HG03457 (cell line): ENCODE results near the gene SLC40A1.

Experiments used
- ATAC-seq: cut with Tn5 transposase; IDR thresholded peaks from one replicate; pipeline ENCODE4 v1.9.1; 2021; ENCODE audit warnings: moderate number of reproducible peaks; ENCODE audit not compliant: unreplicated experiment

Gene SLC40A1

GRCh38 chr2:189570570-189571031 lies 10.0 kb downstream of the SLC40A1 start:
- no peak for ATAC-seq

DNA sequence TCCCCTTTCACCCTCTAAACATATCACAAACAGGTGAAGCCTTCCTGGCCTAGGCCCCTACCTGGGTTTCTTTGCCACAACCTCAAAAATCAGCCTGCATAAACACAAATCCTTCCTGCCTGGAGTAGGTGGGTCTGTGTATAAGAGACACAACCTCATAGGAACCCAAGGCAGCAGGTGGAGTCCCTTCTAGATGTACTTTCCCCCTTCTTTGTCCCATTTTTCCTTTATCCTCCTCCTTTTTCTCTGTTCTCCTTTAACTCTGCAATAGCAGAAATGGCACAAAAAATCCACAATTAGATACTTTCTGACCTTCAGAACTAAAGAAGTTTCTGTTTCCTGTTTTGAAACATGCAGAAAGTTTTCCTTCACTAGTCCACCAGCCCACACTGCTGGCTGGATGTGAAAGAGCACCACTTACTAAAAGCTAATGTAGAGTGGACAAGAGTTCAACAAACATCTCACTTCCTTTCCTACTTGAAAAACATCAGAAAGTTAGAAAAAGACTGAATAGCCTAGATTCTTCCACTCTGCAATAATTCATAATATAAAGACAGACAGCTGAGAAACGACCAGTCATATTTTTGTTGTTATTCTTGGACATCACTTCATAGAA lies 11.2 kb downstream of the SLC40A1 start:
- ATAC-seq, result no peak

DNA sequence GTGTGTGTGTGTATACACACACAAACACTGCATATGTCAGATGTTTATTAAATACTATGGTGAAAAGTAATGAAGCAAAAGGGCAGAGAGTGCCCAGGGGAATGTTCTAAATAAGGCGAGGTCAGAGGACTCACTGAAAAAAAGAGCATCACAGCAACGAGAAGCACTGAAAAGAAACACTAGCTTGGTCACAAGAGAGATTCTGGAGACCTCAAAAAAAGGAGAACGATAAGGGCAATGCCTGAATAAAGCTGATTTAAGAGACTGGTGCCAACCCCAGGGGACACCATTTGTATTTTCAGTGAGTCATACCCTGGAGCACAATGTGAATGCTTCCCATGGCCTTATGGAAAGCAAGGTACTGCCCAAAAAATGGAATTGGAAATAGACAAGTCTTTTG lies 14.5 kb downstream of the SLC40A1 start:
- ATAC-seq, result no peak

- no peak for ATAC-seq
Measured at GRCh38 chr2:189561371-189562038, 19.1 kb downstream of the SLC40A1 start.

DNA sequence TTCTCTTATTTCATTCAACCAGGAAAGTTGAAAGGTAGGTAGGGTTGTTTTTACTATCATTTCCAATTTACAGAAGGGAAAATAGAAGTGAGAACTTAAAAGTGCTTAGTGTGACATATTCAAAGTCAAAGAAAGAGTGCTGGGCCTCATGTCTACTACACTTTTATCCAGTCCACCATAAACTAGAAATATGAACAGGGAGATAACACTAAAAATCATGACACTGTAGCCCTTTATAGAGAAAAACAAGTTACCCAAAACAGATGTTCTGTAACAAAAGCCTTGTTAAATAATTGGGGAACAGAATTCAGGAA lies 20.4 kb downstream of the SLC40A1 start:
- no peak for ATAC-seq

DNA sequence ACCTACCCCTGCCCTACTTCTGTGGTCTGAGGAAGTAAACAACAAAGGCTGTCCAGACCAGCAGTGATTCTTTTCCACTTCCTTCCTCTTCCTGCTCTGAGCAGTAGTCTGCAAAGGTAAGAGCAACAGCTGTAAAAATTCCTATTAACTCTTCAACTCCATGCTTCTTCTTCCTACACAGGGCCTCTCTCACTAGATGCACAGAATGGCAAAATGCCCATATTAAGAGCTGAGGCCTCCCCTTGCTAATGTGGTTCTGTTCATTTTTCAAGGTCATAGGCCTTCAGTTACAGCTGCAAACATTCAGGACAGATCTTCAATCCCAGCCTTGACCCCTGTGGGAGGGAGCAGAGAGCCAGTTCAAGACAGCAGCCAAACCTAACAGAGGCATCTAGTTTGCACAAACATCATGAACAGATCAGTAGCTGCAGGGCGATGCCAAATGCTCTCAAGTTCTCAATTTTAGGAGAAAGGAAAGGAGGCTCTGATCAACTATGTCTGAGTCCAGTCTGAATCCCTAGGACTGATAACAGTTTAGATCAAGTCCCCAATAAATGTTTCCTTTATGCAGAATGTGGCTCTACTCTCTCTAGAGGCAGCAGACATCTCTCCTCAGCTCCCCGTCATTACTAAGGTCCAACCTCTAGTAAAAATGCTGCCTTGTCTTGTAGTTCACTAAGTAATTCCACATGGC lies 20.9 kb downstream of the SLC40A1 start:
- no peak for ATAC-seq

GRCh38 chr2:189558516-189559272 lies 21.9 kb downstream of the SLC40A1 start:
- ATAC-seq, result no peak

DNA sequence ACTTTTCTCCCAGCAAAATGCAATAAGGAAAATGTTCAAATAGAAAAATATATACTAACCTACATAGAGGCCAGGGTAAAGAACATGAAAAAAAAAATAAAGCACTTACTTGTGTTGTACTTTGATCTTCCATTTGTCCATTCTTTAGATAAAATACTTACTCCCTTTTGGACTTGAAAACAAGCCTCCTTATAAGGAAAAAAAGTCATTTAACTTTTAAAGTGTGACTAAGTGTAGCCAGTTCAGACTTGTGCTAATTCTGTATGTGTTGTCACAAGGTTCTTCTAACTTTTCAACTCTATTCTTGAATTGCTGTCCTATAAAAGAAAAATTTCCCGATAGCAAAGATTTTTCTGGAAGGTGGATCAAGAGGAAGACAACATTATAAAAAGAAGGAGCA lies 23.2 kb downstream of the SLC40A1 start:
- no peak for ATAC-seq

DNA sequence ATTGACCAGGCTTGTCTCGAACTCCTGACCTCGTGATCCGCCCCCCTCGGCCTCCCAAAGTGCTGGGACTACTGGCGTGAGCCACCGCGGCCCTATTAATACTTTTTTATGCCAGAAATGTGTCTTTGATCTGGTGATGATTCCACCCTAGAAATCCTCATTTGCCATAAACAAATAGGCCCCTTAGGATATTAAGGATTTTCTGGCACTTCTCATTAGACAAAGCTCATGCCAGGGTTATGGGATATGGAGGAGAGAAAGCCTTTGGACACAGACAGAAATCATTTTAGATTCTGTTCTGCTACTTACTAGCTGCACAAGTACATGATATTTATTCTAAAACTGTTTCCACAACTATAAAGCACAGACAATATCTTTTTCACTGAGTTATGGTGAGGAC lies 24.1 kb downstream of the SLC40A1 start:
- no peak for ATAC-seq

DNA sequence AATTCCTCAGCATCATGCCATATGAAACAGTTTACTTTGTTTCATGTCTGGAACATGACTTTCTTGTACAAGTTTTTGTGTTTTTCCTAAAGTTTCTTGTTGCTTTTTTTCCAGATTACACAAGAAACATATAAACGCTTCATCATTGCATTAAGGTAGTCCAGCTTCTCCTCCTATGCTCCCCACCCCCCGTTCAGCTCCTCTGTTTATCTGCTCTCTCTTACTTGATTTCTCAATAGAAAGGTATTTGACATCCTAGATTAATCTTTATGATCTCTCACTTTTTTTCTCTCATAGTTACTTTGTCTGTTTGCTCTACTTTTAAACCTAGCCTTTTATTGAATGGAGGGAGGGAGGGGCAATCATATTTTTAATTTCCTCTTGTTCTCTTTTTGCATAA lies 25.4 kb downstream of the SLC40A1 start:
- no peak for ATAC-seq

- ATAC-seq, result no peak
Measured at GRCh38 chr2:189553504-189554088, 27.0 kb downstream of the SLC40A1 start.

- no peak for ATAC-seq
Measured at GRCh38 chr2:189552991-189553404, 27.6 kb downstream of the SLC40A1 start.

DNA sequence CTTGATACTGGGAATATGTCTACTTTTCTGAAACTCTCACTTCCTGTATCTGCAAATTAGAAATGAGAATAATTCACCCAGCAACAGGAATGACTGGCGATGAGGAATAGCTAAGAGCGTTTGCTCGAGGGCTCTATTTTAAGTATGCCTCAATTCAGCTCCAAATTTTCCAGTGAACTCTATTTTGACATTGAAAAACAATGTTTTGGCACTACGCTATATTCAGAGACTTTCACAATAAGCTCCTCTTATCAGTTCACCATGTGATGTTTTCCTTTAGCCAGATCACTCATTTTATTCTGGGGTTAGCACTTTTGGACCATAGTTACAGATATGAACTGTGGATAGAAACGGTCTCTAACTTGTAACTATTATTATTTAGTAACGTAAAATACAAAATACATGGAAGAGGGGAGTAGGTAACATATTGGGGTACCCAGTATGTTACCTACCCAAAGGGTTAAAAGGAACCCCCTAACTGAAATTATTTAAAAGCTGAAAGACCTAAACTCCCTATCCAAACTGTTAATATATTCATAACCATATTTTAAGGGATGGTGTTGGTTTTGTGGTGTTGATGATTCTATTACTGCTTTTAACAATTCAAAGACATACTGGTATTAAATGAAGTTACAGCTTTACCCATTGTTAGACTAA lies 28.1 kb downstream of the SLC40A1 start:
- no peak for ATAC-seq

DNA sequence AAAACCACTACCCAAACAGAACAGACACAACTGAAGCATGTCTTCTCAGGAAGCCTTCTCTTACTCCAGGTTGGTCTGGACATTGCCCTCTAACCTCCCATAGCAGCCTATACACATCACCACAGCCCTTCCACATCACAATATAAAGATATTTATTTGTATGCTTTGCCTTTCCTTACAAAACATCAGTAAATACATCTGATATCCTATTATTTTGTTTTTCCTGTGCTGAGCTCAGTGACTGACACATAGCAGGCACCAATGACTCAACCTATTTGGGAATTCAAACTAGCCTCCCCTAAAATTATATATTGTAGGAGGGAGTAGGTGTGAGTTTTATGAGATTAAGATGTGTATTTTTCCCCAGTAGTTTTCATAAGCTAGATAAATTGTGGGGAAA lies 28.8 kb downstream of the SLC40A1 start:
- ATAC-seq, result no peak

GRCh38 chr2:189549449-189549832 lies 31.1 kb downstream of the SLC40A1 start:
- ATAC-seq, result no peak

DNA sequence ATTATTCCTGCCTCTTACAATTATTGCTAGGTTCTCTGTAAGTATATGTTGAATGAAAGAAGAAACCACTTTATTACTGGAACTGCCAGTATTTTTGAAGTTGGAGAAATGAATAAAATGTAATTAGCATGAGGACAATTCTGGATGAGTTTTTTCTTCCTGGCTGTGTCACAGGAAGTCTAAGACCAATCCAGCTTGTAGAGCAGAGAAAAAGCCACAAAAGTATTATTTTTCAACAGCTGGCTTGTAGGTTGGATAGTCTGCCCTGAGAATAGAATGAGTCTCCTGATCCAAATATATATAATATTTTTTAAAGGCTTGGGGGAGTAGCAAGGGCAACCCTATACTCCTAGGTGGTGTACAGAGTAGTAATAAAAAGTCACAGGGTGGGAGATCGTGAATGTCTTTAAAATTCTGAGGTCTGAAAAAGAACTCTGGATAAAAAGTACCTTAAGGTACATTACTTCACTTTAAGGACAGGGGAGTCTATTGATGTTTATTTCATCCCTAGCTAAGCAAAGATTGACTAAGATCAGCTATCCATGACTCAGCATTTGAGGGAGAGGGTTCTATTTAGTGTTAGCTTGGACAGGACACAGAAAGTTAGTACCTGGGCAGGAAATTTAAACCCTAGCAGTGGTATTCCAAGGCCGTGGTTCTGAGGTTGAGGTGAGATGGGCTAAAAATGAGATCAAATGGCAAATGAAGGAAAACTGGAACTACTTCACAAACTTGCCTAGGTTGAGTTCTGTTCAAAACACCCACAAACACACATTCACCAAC lies 31.7 kb downstream of the SLC40A1 start:
- no peak for ATAC-seq

- no peak for ATAC-seq
Measured at GRCh38 chr2:189545418-189545817, 35.2 kb downstream of the SLC40A1 start.

- no peak for ATAC-seq
Measured at GRCh38 chr2:189544318-189545042, 36.1 kb downstream of the SLC40A1 start.

DNA sequence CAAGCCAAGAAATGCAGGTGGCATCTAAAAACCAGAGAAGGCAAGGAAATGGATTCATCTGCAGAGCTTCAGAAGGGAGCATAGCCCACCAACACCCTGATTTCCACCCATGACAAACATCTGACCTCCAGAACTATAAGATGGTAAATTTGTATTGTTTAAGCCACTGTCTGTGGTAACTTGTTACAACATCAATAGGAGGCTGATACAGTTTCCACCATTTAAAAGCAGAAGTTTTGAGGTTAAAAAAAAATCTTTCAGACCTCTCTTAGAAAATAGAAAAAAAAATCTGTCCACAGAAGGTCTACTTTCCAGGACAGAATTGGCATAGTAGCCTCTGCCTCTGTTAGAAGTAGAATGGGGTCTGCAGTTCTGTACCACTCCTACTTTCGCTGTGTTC lies 37.2 kb downstream of the SLC40A1 start:
- no peak for ATAC-seq
